Tibial artery (tissue), 4 donors: ENCODE results near the gene C10orf67.

Experiments used
- DNase-seq, 2 donors: peaks; one replicate each; pipeline ENCODE4 v3.0.0-alpha.2; 2019
- H3K27ac ChIP-seq, 2 donors: fragments of 200-600 bp; sonication (generic) in 1 of 2; 1 replicate in 1 of 2; 2 replicates in 1 of 2; pipeline ENCODE4 v1.5.1; 2018 to 2019; ENCODE audit warnings: mild to moderate bottlenecking in 1 of 2
- H3K27me3 ChIP-seq, 2 donors: fragments of 200-600 bp; sonication (generic) in 1 of 2; one replicate each; pipeline versions ENCODE4 v1.5.1 to v1.6.0; 2016 to 2019
- H3K36me3 ChIP-seq, 3 donors: fragments of 200-600 bp; sonication (generic) in 2 of 3; one replicate each; pipeline ENCODE4 v1.5.1; 2016 to 2019; ENCODE audit warnings: mild to moderate bottlenecking in 2 of 3
- H3K4me1 ChIP-seq, 4 donors: fragments of 200-600 bp; sonication (generic) in 2 of 4; 1 replicate in 3 of 4; 2 replicates in 1 of 4; pipeline ENCODE4 v1.5.1; 2016 to 2019
- H3K4me3 ChIP-seq, 2 donors: fragments of 200-600 bp; sonication (generic) in 1 of 2; 1 replicate in 1 of 2; 2 replicates in 1 of 2; pipeline ENCODE4 v1.5.1; 2018 to 2019; ENCODE audit warnings: mild to moderate bottlenecking in 2 of 2
- H3K9me3 ChIP-seq, 3 donors: fragments of 200-600 bp; sonication (generic) in 1 of 3; one replicate each; pipeline ENCODE4 v1.5.1; 2016 to 2019
- CTCF ChIP-seq, 2 experiments: fragments of 200-600 bp in 1 of 2; fragments of 450-650 bp in 1 of 2; IDR thresholded peaks; one replicate each; pipeline ENCODE4 v1.5.1; 2017 to 2019; ENCODE audit warnings: antibody characterized with exemption in 2 of 2, mild to moderate bottlenecking in 1 of 2, moderate library complexity in 1 of 2
- intact Hi-C: fragments of 100-400 bp; cut with DNase I; formaldehyde crosslinking; loops from one replicate; pipeline ENCODE4 v1.15.0; 2023; ENCODE audit warnings: low total_unique reads

C10orf67 gene

GRCh38 chr10:23294638-23295247 lies 49.9 kb downstream of the C10orf67 start:
- Histone ChIP-seq H3K9me3 (no peaks in the 10 kb centered on the region), H3K4me1 (no peaks in the 10 kb centered on the region), H3K27me3 (no peaks in the 10 kb centered on the region), H3K4me3 (no peak overlapping the region), H3K36me3 (no peaks in the 10 kb centered on the region), H3K27ac (no peak overlapping the region)
- intact Hi-C loops: no loop called here
- TF ChIP-seq CTCF (IDR thresholded peaks at IDR 0.05): no peak
- DNase-seq: no peak

- H3K4me1 ChIP-seq: no peaks in the 10 kb centered on the region
- no peak for TF ChIP-seq CTCF (IDR thresholded peaks at IDR 0.05)
- intact Hi-C loops: no loop called here
- no peaks in the 10 kb centered on the region for H3K9me3 ChIP-seq
- H3K27ac ChIP-seq: no peak overlapping the region
- no peaks in the 10 kb centered on the region for H3K27me3 ChIP-seq
- H3K36me3 ChIP-seq: no peaks in the 10 kb centered on the region
- DNase-seq: no peak
- no peak overlapping the region for H3K4me3 ChIP-seq
Observed at GRCh38 chr10:23293973-23294590, 50.5 kb downstream of the C10orf67 start.

- H3K36me3 ChIP-seq: no peaks in the 10 kb centered on the region
- no peaks in the 10 kb centered on the region for H3K4me1 ChIP-seq
- no peak for DNase-seq
- H3K27me3 ChIP-seq: no peaks in the 10 kb centered on the region
- intact Hi-C loops: no loop called here
- no peak overlapping the region for H3K27ac ChIP-seq
- H3K4me3 ChIP-seq: no peak overlapping the region
- no peaks in the 10 kb centered on the region for H3K9me3 ChIP-seq
- no peak for TF ChIP-seq CTCF (IDR thresholded peaks at IDR 0.05)
Observed at GRCh38 chr10:23293145-23293724, 51.4 kb downstream of the C10orf67 start.

GRCh38 chr10:23291551-23292334 lies 52.9 kb downstream of the C10orf67 start:
- H3K4me1 ChIP-seq: no peaks in the 10 kb centered on the region
- no peak overlapping the region for H3K4me3 ChIP-seq
- no peaks in the 10 kb centered on the region for H3K27me3 ChIP-seq
- no peaks in the 10 kb centered on the region for H3K9me3 ChIP-seq
- H3K27ac ChIP-seq: no peak overlapping the region
- H3K36me3 ChIP-seq: no peaks in the 10 kb centered on the region
- intact Hi-C loops: no loop called here
- no peak for DNase-seq
- no peak for TF ChIP-seq CTCF (IDR thresholded peaks at IDR 0.05)

GRCh38 chr10:23284674-23285335 lies 59.8 kb downstream of the C10orf67 start:
- Histone ChIP-seq H3K9me3 (no peaks in the 10 kb centered on the region), H3K27ac (no peak overlapping the region), H3K4me1 (no peaks in the 10 kb centered on the region), H3K36me3 (no peaks in the 10 kb centered on the region), H3K27me3 (no peaks in the 10 kb centered on the region), H3K4me3 (no peak overlapping the region)
- DNase-seq: no peak
- intact Hi-C loops: no loop called here
- TF ChIP-seq CTCF (IDR thresholded peaks at IDR 0.05): no peak
